Progenitor cell of endocrine pancreas (in vitro differentiated cells): ENCODE results near the gene ZFYVE21. TPM values are rescaled to one million over a fixed set of nuclear protein-coding genes. Genes with fewer than 3 reads are reported as not detected.

Experiments
- DNase-seq: peaks from one replicate; pipeline ENCODE4 v3.0.0; 2021; ENCODE audit warnings: low spot score; ENCODE audit not compliant: unreplicated experiment
- H3K27ac Mint-ChIP-seq: 2 replicates; pipeline ENCODE4 v1.8.0; 2021; ENCODE audit warnings: mild to moderate bottlenecking, moderate library complexity, mixed read lengths
- H3K27me3 Mint-ChIP-seq: 2 replicates; pipeline ENCODE4 v1.8.0; 2021; ENCODE audit warnings: mixed read lengths
- H3K36me3 Mint-ChIP-seq: 2 replicates; pipeline ENCODE4 v1.8.0; 2022; ENCODE audit warnings: mixed read lengths; ENCODE audit not compliant: insufficient read depth
- H3K4me1 Mint-ChIP-seq: 2 replicates; pipeline ENCODE4 v1.8.0; 2021; ENCODE audit warnings: low read depth, mixed read lengths
- H3K4me3 Mint-ChIP-seq: 2 replicates; pipeline ENCODE4 v1.8.0; 2021; ENCODE audit warnings: low read depth, mild to moderate bottlenecking, moderate library complexity, mixed read lengths
- H3K9me3 Mint-ChIP-seq: 2 replicates; pipeline ENCODE4 v1.8.0; 2021; ENCODE audit warnings: low read depth, mixed read lengths
- total RNA-seq: library from RNA; stranded (reverse); gene quantifications from 2 replicates; pipeline ENCODE4 v1.2.1, GENCODE V29; 2021
- TF ChIP-seq, protein P1 (sequence below): fragments of 200-600 bp; sonication (generic); IDR thresholded peaks from one replicate; pipeline ENCODE4 v1.5.0; 2021; ENCODE audit warnings: antibody characterized with exemption, mild to moderate bottlenecking; ENCODE audit not compliant: unreplicated experiment

The ZFYVE21 gene
- total RNA-seq, 1 donor from 2014 or later, result 47.2 TPM

DNA sequence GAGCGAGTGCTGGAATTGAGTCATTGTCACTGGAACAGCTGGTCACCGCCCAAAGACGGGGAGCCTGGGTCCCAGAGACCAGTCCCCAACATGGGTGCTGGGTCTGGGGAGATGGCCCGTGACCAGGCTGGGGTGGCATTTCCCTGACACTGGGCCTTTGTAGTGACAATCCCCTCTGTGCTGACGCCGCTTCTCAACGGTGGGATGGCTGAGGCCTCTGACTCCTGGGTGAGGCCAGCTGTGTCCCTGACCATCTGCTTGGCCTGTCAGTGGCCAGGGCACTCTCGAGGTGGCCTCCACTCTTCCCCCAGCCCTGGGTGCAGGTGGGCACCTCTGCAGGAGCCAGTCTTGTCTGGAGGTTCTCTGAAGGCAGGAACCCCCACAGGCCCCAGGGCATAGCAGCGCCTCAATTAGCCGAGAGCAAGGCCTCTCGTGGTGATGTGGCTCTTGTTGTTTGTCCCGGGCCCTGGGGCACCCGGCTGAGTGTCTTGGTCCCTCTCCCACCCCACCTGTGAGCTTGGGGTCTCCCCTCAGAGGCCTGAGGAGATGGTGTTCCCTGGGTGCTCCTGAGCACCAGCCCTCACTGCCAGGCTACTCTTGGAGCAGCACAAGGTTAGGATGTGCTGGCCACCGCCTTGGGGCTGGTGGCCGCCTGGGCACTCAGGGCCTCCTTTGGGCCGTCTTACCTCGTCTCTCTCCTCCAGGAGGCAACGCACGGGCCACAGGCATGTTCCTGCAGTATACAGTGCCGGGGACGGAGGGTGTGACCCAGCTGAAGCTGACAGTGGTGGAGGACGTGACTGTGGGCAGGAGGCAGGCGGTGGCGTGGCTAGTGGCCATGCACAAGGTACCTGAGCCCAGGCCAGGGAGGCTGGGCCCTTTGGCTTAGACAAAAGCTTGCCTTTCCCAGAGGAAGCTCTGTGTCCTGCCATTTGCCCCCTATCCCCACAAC, 16.6 kb downstream of the ZFYVE21 start:
- Mint-ChIP-seq H3K9me3 (no peaks in the 10 kb centered on the region), H3K27ac (no peak overlapping the region), H3K36me3 (peaks cover 22% of the 10 kb centered on the region), H3K4me3 (no peak overlapping the region), H3K4me1 (peaks cover 13% of the 10 kb centered on the region), H3K27me3 (no peaks in the 10 kb centered on the region)
- TF ChIP-seq, protein P1, sequence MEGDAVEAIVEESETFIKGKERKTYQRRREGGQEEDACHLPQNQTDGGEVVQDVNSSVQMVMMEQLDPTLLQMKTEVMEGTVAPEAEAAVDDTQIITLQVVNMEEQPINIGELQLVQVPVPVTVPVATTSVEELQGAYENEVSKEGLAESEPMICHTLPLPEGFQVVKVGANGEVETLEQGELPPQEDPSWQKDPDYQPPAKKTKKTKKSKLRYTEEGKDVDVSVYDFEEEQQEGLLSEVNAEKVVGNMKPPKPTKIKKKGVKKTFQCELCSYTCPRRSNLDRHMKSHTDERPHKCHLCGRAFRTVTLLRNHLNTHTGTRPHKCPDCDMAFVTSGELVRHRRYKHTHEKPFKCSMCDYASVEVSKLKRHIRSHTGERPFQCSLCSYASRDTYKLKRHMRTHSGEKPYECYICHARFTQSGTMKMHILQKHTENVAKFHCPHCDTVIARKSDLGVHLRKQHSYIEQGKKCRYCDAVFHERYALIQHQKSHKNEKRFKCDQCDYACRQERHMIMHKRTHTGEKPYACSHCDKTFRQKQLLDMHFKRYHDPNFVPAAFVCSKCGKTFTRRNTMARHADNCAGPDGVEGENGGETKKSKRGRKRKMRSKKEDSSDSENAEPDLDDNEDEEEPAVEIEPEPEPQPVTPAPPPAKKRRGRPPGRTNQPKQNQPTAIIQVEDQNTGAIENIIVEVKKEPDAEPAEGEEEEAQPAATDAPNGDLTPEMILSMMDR, result no peak
- no peak for DNase-seq

DNA sequence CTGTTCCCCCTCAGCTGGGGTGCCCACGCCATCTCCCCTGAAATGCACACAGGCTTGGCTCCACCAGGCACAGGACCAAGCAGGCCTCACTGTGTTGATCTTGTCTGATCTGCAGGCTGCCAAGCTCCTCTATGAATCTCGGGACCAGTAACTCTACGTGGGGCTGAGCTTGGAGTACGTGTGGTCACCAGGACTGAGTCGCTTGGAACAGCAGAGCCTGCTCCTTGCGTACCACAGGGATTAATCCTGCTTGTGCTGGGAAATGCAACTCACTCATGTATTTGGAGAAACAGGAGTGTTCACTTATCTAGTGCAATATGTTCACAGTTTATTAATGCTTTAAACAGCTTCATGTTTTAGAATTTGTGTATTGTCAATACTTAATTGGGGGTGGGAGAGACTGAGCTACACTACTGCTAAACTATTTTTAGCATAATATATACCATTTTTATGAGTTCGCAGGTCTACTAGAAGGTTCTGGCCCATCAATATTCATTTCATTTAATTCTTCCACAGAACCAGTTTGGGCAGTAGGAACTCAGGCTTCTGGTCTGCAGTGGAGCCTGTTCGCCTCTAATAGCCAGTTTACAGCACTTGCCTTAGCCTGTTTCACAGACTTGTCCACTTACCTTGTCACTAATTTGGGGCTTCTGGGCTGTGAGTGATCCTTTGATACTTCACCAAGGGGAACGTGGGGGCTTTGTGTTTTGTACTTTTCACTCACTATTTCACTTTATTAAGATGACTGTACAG, 17.4 kb downstream of the ZFYVE21 start:
- H3K4me3 Mint-ChIP-seq, result no peak overlapping the region
- H3K4me1 Mint-ChIP-seq, result peaks cover 13% of the 10 kb centered on the region
- TF ChIP-seq, protein P1, result no peak
- DNase-seq, result no peak
- H3K36me3 Mint-ChIP-seq, result peaks cover 23% of the 10 kb centered on the region
- H3K27me3 Mint-ChIP-seq, result no peaks in the 10 kb centered on the region
- H3K9me3 Mint-ChIP-seq, result no peaks in the 10 kb centered on the region
- peak overlapping the region; percentile 62 for H3K27ac Mint-ChIP-seq

DNA sequence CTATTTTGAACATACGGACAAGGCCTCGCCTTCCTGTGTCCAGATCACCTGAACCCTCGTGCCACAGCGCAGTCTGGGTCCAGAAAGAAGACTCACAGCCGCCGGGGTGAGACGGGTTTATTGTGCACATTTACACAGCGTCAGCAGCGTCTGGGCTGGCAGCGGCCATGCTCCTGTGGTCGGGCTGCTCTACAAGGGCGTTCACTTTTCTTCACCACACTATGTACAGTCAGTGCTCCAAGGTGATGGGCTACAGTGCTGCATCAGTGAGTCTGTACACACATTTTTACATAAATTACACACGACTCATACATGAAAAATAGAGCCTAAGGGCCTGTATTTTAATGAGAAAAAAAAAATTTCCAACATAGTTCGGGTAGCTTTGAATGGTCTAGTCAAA, 18.0 kb downstream of the ZFYVE21 start:
- peaks cover 10% of the 10 kb centered on the region for H3K4me1 Mint-ChIP-seq
- no peak for DNase-seq
- TF ChIP-seq, protein P1, result no peak
- no peak overlapping the region for H3K27ac Mint-ChIP-seq
- no peaks in the 10 kb centered on the region for H3K9me3 Mint-ChIP-seq
- no peaks in the 10 kb centered on the region for H3K27me3 Mint-ChIP-seq
- peaks cover 21% of the 10 kb centered on the region for H3K36me3 Mint-ChIP-seq
- no peak overlapping the region for H3K4me3 Mint-ChIP-seq

DNA sequence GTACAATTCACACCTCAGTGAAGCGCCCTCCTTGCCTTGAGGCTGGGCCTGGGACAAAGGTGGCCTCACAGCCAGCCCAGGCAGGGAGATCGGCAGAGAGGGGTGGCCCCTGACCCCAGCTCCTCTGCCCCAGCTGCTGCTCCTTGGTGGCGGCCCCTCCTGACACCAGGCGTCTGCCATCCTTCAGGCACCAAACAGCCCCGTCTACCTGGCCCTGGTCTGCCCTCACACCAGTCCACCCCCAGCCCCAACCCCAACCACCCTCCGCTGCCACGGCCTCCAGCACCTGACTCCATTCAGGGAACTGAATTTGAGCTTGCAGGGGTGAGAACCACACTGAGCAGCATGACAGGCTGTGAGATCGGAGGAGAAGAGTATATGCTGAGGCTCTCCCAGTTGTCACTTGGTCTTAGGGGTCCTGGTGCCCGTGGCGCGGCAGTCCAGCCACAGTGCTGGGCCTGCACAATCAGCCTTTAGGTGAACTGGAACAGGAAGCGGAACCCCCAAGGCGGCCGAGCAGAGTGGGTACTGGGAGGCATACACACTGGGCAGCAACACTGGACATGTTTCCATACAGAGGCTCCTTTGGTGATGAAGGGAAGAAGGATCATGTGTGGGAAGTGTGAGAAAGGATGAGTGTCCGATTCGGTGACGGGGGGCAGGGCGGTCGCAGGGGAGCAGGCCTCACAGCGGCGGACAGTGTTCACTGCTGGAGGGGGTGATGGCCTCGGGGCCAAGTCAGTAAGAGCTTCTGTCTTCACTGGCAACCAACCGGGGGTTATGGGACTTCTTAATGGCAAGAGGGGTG, 18.7 kb downstream of the ZFYVE21 start:
- Mint-ChIP-seq H3K36me3 (peaks cover 17% of the 10 kb centered on the region), H3K27ac (peak overlapping the region; percentile 62), H3K4me1 (peaks cover 4% of the 10 kb centered on the region), H3K4me3 (no peak overlapping the region), H3K27me3 (no peaks in the 10 kb centered on the region), H3K9me3 (no peaks in the 10 kb centered on the region)
- no peak for DNase-seq
- TF ChIP-seq, protein P1, result no peak

DNA sequence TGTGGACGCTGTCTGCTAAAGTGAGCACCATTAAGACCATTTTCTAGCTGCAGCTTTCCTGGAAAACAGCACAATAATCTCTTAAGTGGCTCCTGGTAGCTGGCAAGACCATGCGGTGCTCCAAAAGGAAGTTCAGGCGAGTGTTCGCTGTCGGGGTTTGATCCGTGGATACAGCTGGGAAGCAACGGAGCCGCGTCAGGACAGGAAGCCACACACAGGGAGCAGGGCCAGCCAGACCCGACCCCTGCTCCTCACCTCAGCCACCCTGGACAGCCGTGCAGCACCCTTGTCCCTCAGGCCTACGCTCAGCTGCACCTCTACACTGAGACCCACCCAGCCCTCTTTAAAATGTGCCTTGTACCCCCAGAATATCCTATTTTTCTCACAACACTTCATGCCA, 19.4 kb downstream of the ZFYVE21 start:
- TF ChIP-seq, protein P1, result no peak
- DNase-seq, result no peak
- H3K4me1 Mint-ChIP-seq, result no peaks in the 10 kb centered on the region
- no peak overlapping the region for H3K27ac Mint-ChIP-seq
- H3K27me3 Mint-ChIP-seq, result no peaks in the 10 kb centered on the region
- H3K36me3 Mint-ChIP-seq, result peaks cover 16% of the 10 kb centered on the region
- no peak overlapping the region for H3K4me3 Mint-ChIP-seq
- H3K9me3 Mint-ChIP-seq, result no peaks in the 10 kb centered on the region
